ENCODE measurements around the gene RCOR2.

- no peak for TF ChIP-seq POLR2AphosphoS5 (IDR thresholded peaks at IDR 0.05; ENCODE audit: insufficient read depth in 1 of 2, low read depth in 1 of 2)
- no peak for TF ChIP-seq CTCF (IDR thresholded peaks at IDR 0.05)
- no peak for TF ChIP-seq POLR2A (IDR thresholded peaks at IDR 0.05)
These were observed 20.9 kb downstream of the RCOR2 start for GRCh38 chr11:63896071-63896470.

Data from vagina (tissue), 2 donors.